Smooth muscle cell (in vitro differentiated cells): ENCODE results near the gene FA2H. TPM values are rescaled to one million over a fixed set of nuclear protein-coding genes. Genes with fewer than 3 reads are reported as not detected.

Source experiments
- DNase-seq: peaks from one replicate; lab custom pipeline; 2025; ENCODE audit not compliant: unreplicated experiment; lab: John Stamatoyannopoulos, UW
- H2AFZ ChIP-seq: fragments of 200-600 bp; sonication (generic); 2 replicates; pipeline ENCODE4 v1.6.0; 2016; ENCODE audit warnings: antibody characterized with exemption, low read depth, mild to moderate bottlenecking
- H3F3A ChIP-seq: fragments of 200-600 bp; sonication (generic); 2 replicates; pipeline ENCODE4 v1.6.0; 2017; ENCODE audit warnings: antibody characterized with exemption, low read depth
- H3K27ac ChIP-seq: fragments of 200-600 bp; sonication (generic); 2 replicates; pipeline ENCODE4 v1.5.1; 2016; ENCODE audit warnings: low read depth, mild to moderate bottlenecking
- H3K27me3 ChIP-seq: fragments of 200-600 bp; sonication (generic); 2 replicates; pipeline ENCODE4 v1.6.1; 2016; ENCODE audit warnings: low read depth, mild to moderate bottlenecking
- H3K36me3 ChIP-seq: fragments of 200-600 bp; sonication (generic); 2 replicates; pipeline ENCODE4 v1.5.1; 2016; ENCODE audit warnings: low read depth
- H3K4me1 ChIP-seq: fragments of 200-600 bp; sonication (generic); 2 replicates; pipeline ENCODE4 v1.5.1; 2016; ENCODE audit warnings: low read depth
- H3K4me2 ChIP-seq: fragments of 200-600 bp; sonication (generic); 2 replicates; pipeline ENCODE4 v1.6.0; 2016; ENCODE audit warnings: mild to moderate bottlenecking
- H3K4me3 ChIP-seq: fragments of 200-600 bp; sonication (generic); 2 replicates; pipeline ENCODE4 v1.5.1; 2016; ENCODE audit warnings: mild to moderate bottlenecking
- H3K79me2 ChIP-seq: fragments of 200-600 bp; sonication (generic); 2 replicates; pipeline ENCODE4 v1.6.0; 2016; ENCODE audit warnings: low read depth, mild to moderate bottlenecking
- H3K9ac ChIP-seq: fragments of 200-600 bp; sonication (generic); 2 replicates; pipeline ENCODE4 v1.6.0; 2016; ENCODE audit warnings: low read depth
- H3K9me3 ChIP-seq: fragments of 200-600 bp; sonication (generic); replicated peaks from 2 replicates; pipeline ENCODE4 v1.5.1; 2016; ENCODE audit warnings: low read depth
- H4K20me1 ChIP-seq: fragments of 200-600 bp; sonication (generic); 2 replicates; pipeline ENCODE4 v1.6.0; 2016; ENCODE audit warnings: low read depth
- WGBS: methylation state at CpG from one replicate; pipeline ENCODE4 v1.1.7; 2016; ENCODE audit warnings: low lambda C conversion rate; 5-methylcytosine and 5-hydroxymethylcytosine counted together
- polyA plus RNA-seq: library from polyadenylated mRNA; unstranded; fragments of >200 nt; fragmentation: Nextera tagmentation; extraction: Ambion mirVana; gene quantifications from 2 replicates; pipeline ENCODE4 v1.2.1, GENCODE V29; 2016
- total RNA-seq: library from RNA; depleted of rRNA; stranded (reverse); fragments of >200 nt; gene quantifications from 2 replicates; pipeline ENCODE4 v1.2.3, GENCODE V29; 2014
- TF ChIP-seq, protein P1 (sequence below): fragments of 200-600 bp; sonication (generic); IDR thresholded peaks from 2 replicates; pipeline ENCODE4 v1.5.1; 2017; ENCODE audit warnings: borderline replicate concordance, mild to moderate bottlenecking, antibody characterized with exemption; ENCODE audit not compliant: insufficient read depth, poor library complexity, severe bottlenecking

The FA2H gene
- total and polyA plus RNA-seq, 2 experiments from 2014 or later: not detected

DNA sequence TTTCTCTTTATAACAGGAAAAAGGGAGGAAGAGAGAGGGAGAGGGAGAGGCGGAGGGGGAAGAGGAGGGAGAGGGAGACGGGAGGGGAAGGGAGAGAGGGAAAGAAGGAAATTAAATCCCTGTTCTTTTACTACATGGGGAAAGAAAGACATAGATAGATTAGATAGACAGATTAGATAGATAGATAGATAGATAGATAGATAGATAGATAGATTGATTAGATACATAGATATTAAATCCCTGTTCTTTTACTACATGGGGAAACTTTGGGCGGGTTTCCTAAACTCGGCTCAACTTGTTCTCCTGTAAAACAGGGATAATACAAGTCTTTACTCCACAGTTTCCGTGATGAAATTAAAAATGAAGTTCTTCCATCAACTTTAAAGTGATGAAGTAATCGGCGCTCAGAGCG is 108.6 kb downstream of the FA2H start:
- peaks cover 48% of the 10 kb centered on the region for H3K79me2 ChIP-seq
- peak overlapping the region; percentile 85 for H3K4me2 ChIP-seq
- peaks cover 6% of the 10 kb centered on the region for H3K4me1 ChIP-seq
- no peak for DNase-seq
- H3K9ac ChIP-seq: peak overlapping the region; percentile 89
- peak overlapping the region; percentile 54 for H2AFZ ChIP-seq
- peak overlapping the region; percentile 62 for H3K27ac ChIP-seq
- H3K36me3 ChIP-seq: peaks cover 10% of the 10 kb centered on the region
- H4K20me1 ChIP-seq: peaks cover 24% of the 10 kb centered on the region
- H3K27me3 ChIP-seq: no peaks in the 10 kb centered on the region
- H3K9me3 ChIP-seq: no peaks in the 10 kb centered on the region
- TF ChIP-seq, protein P1, sequence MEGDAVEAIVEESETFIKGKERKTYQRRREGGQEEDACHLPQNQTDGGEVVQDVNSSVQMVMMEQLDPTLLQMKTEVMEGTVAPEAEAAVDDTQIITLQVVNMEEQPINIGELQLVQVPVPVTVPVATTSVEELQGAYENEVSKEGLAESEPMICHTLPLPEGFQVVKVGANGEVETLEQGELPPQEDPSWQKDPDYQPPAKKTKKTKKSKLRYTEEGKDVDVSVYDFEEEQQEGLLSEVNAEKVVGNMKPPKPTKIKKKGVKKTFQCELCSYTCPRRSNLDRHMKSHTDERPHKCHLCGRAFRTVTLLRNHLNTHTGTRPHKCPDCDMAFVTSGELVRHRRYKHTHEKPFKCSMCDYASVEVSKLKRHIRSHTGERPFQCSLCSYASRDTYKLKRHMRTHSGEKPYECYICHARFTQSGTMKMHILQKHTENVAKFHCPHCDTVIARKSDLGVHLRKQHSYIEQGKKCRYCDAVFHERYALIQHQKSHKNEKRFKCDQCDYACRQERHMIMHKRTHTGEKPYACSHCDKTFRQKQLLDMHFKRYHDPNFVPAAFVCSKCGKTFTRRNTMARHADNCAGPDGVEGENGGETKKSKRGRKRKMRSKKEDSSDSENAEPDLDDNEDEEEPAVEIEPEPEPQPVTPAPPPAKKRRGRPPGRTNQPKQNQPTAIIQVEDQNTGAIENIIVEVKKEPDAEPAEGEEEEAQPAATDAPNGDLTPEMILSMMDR: no peak
- H3K4me3 ChIP-seq: peak overlapping the region; percentile 92
- peaks cover 4% of the 10 kb centered on the region for H3F3A ChIP-seq
- WGBS: 6% methylated on average over 8 of the region's 8 CpGs

Other genes with a start within 250 kb of the FA2H start
- 131 and 180 TPM in 2 replicates for gene GLG1, start 167.7 kb downstream of the FA2H start, total RNA-seq
- gene GLG1, start 167.7 kb downstream of the FA2H start, polyA plus RNA-seq: 138 and 140 TPM in 2 replicates
- 12.8 and 13.9 TPM in 2 replicates for gene RFWD3, start 107.9 kb downstream of the FA2H start, total RNA-seq
- 8.4 and 10.0 TPM in 2 replicates for gene RFWD3, start 107.9 kb downstream of the FA2H start, polyA plus RNA-seq
- gene MLKL, start 74.0 kb downstream of the FA2H start, total RNA-seq: 4.6 and 6.0 TPM in 2 replicates
- 4.3 and 10.2 TPM in 2 replicates for gene MLKL, start 74.0 kb downstream of the FA2H start, polyA plus RNA-seq
- 13.1 and 14.3 TPM in 2 replicates for gene WDR59, start 210.3 kb upstream of the FA2H start, total RNA-seq
- 19.2 and 29.5 TPM in 2 replicates for gene WDR59, start 210.3 kb upstream of the FA2H start, polyA plus RNA-seq
- 18.2 and 19.7 TPM in 2 replicates for gene ZNRF1, start 224.2 kb upstream of the FA2H start, total RNA-seq
- 38.0 and 45.4 TPM in 2 replicates for gene ZNRF1, start 224.2 kb upstream of the FA2H start, polyA plus RNA-seq